ENCODE results near the gene LRRC71.

LRRC71 gene

GRCh38 chr1:156920233-156921052 lies at the start of gene LRRC71:
Gene LRRC71, plus strand, starts transcription at chr1:156920632. Its CDS starts 172 bp downstream, at chr1:156920804.
- DNase-seq = peak; percentile 39 to 51

GRCh38 chr1:156873659-156874058 lies 46.8 kb upstream of the LRRC71 start:
- DNase-seq = no peak

GRCh38 chr1:156874142-156874541 lies 46.3 kb upstream of the LRRC71 start:
- no peak for DNase-seq

GRCh38 chr1:156874572-156875340 lies 45.7 kb upstream of the LRRC71 start:
- no peak for DNase-seq

- no peak for DNase-seq
Observed at GRCh38 chr1:156875341-156875615, 45.2 kb upstream of the LRRC71 start.

- no peak for DNase-seq
Observed at GRCh38 chr1:156876281-156876680, 44.2 kb upstream of the LRRC71 start.

- no peak for DNase-seq
Observed at GRCh38 chr1:156877433-156878170, 42.8 kb upstream of the LRRC71 start.

GRCh38 chr1:156879876-156880275 lies 40.6 kb upstream of the LRRC71 start:
- DNase-seq = no peak

GRCh38 chr1:156880473-156880872 lies 40.0 kb upstream of the LRRC71 start:
- no peak for DNase-seq

- no peak for DNase-seq
Observed at GRCh38 chr1:156881101-156881500, 39.3 kb upstream of the LRRC71 start.

- no peak for DNase-seq
Observed at GRCh38 chr1:156881663-156882062, 38.8 kb upstream of the LRRC71 start.

- no peak for DNase-seq
Observed at GRCh38 chr1:156882543-156882942, 37.9 kb upstream of the LRRC71 start.

- no peak for DNase-seq
Observed at GRCh38 chr1:156883919-156884318, 36.5 kb upstream of the LRRC71 start.

GRCh38 chr1:156884560-156885184 lies 35.8 kb upstream of the LRRC71 start:
- DNase-seq = no peak

GRCh38 chr1:156885314-156885713 lies 35.1 kb upstream of the LRRC71 start:
- DNase-seq = no peak

GRCh38 chr1:156885880-156886355 lies 34.5 kb upstream of the LRRC71 start:
- DNase-seq = no peak

GRCh38 chr1:156886583-156887281 lies 33.7 kb upstream of the LRRC71 start:
- DNase-seq = no peak

- no peak for DNase-seq
Observed at GRCh38 chr1:156887317-156887716, 33.1 kb upstream of the LRRC71 start.

GRCh38 chr1:156887734-156888133 lies 32.7 kb upstream of the LRRC71 start:
- DNase-seq = no peak

- DNase-seq = peak; percentile 50 to 57
Observed at GRCh38 chr1:156889802-156890580, 30.4 kb upstream of the LRRC71 start.

Measured in CD4-positive, alpha-beta T cell treated with Interleukin-1 beta for 1 hour (primary cell).